Lower lobe of right lung (tissue), 2 donors: ENCODE results near the gene CCT4. TPM values are rescaled to one million over a fixed set of nuclear protein-coding genes. Genes with fewer than 3 reads are reported as not detected.

Experiments used
- ATAC-seq, 2 donors: fragments of 200-7000 bp; cut with Tn5 transposase; one replicate each; pipeline ENCODE4 v1.9.1; 2020 to 2022; ENCODE audit warnings: mild to moderate bottlenecking in 2 of 2, moderate library complexity in 2 of 2
- DNase-seq: peaks from one replicate; pipeline ENCODE4 v3.0.0-alpha.2; 2020
- H3K27ac ChIP-seq: fragments of 200-600 bp; one replicate; pipeline ENCODE4 v1.8.0; 2022
- H3K27me3 ChIP-seq: fragments of 200-600 bp; one replicate; pipeline ENCODE4 v1.8.0; 2022; ENCODE audit warnings: low read depth
- H3K36me3 ChIP-seq: fragments of 200-600 bp; one replicate; pipeline ENCODE4 v1.8.0; 2022; ENCODE audit warnings: mild to moderate bottlenecking
- H3K4me1 ChIP-seq: fragments of 200-600 bp; one replicate; pipeline ENCODE4 v1.8.0; 2022
- H3K4me3 ChIP-seq: fragments of 200-600 bp; one replicate; pipeline ENCODE4 v1.8.0; 2022; ENCODE audit warnings: mild to moderate bottlenecking
- H3K9me3 ChIP-seq: fragments of 200-600 bp; one replicate; pipeline ENCODE4 v1.8.0; 2022
- CTCF ChIP-seq: fragments of 200-600 bp; IDR thresholded peaks from one replicate; pipeline ENCODE4 v1.8.0; 2022; ENCODE audit warnings: antibody characterized with exemption, mild to moderate bottlenecking
- intact Hi-C: fragments of 100-400 bp; cut with DNase I; formaldehyde crosslinking; loops from one replicate; pipeline ENCODE4 v1.11.0; 2022
- long read RNA-seq: library from polyadenylated mRNA; unstranded; transcript quantifications from one replicate; pipeline ENCODE4 v2.0.0, GENCODE V29; 2021
- total RNA-seq: library from RNA; stranded (reverse); fragmentation: NEBNext Ultra II Directional; extraction: Animal tissue kit (Norgen Biotek cat#: 25700); gene quantifications from one replicate; pipeline ENCODE4 v1.2.1, GENCODE V29; 2021
- donor health status: DM: no; HTN: yes; CAD: no; lungs with severe emphysema.

CCT4 gene
- total RNA-seq: 95.7 TPM
- long read RNA-seq, transcript CCT4-201 (14 exons, 2,520 nt): major isoform, 123 of 135 reads
- long read RNA-seq, partial matches to known transcripts: 8 of 135 reads
- long read RNA-seq, other reads (novel, unspliced or antisense): 3 of 135 reads

- Histone ChIP-seq H3K9me3 (no peaks in the 10 kb centered on the region), H3K27me3 (no peaks in the 10 kb centered on the region), H3K4me1 (peaks cover 26% of the 10 kb centered on the region), H3K27ac (peak within 1 kb of the TSS; percentile 95), H3K4me3 (peak within 1 kb of the TSS; percentile 82), H3K36me3 (peaks cover 29% of the 10 kb centered on the region)
- intact Hi-C loops: no loop called here
- ATAC-seq: peak; percentile 94 to 97
- DNase-seq: peak; percentile 91
- no peak for TF ChIP-seq CTCF
These were observed at the start of gene CCT4 for GRCh38 chr2:61888267-61889055. TSS of gene CCT4 (minus strand) at chr2:61888656. CDS start at chr2:61888507, 149 bp downstream.

- DNase-seq (no peak), ATAC-seq (no peak)
- no peaks in the 10 kb centered on the region for H3K27me3 ChIP-seq
- TF ChIP-seq CTCF: no peak
- no peaks in the 10 kb centered on the region for H3K9me3 ChIP-seq
- intact Hi-C loops: no loop called here
- H3K4me1 ChIP-seq: no peaks in the 10 kb centered on the region
- peaks cover 6% of the 10 kb centered on the region for H3K36me3 ChIP-seq
- H3K4me3 ChIP-seq: no peak overlapping the region
- no peak overlapping the region for H3K27ac ChIP-seq
These were observed 49.4 kb upstream of the CCT4 start for GRCh38 chr2:61937886-61938285.

GRCh38 chr2:61937098-61937497 is 48.6 kb upstream of the CCT4 start:
- H3K27me3 ChIP-seq: no peaks in the 10 kb centered on the region
- H3K9me3 ChIP-seq: no peaks in the 10 kb centered on the region
- H3K4me3 ChIP-seq: no peak overlapping the region
- H3K36me3 ChIP-seq: peaks cover 6% of the 10 kb centered on the region
- DNase-seq (no peak), ATAC-seq (no peak)
- intact Hi-C loops: no loop called here
- no peak for TF ChIP-seq CTCF
- H3K4me1 ChIP-seq: no peaks in the 10 kb centered on the region
- H3K27ac ChIP-seq: no peak overlapping the region

GRCh38 chr2:61928826-61929461 is 40.5 kb upstream of the CCT4 start:
- Histone ChIP-seq H3K4me3 (no peak overlapping the region), H3K27ac (no peak overlapping the region), H3K27me3 (no peaks in the 10 kb centered on the region), H3K9me3 (no peaks in the 10 kb centered on the region), H3K4me1 (no peaks in the 10 kb centered on the region), H3K36me3 (no peaks in the 10 kb centered on the region)
- intact Hi-C loops: no loop called here
- TF ChIP-seq CTCF: no peak
- ATAC-seq (peak in 1 of 2 donors; percentile 45), DNase-seq (no peak)

- Histone ChIP-seq H3K36me3 (no peaks in the 10 kb centered on the region), H3K4me3 (no peak overlapping the region), H3K9me3 (no peaks in the 10 kb centered on the region), H3K27ac (no peak overlapping the region), H3K27me3 (no peaks in the 10 kb centered on the region), H3K4me1 (no peaks in the 10 kb centered on the region)
- intact Hi-C loops: no loop called here
- ATAC-seq: no peak
- no peak for DNase-seq
- no peak for TF ChIP-seq CTCF
These were observed 38.3 kb upstream of the CCT4 start for GRCh38 chr2:61926531-61927477.
